Urothelium cell line (cell line): ENCODE results near the gene NOS3.

Source experiments
- DNase-seq: peaks from one replicate; pipeline ENCODE4 v3.0.0; 2011; ENCODE audit warnings: low spot score, mixed read lengths
- FAIRE-seq: peaks from 2 replicates; lab custom pipeline; 2011; peaks lifted over from hg19 to GRCh38; lab: Jason Lieb, UNC

NOS3 gene

GRCh38 chr7:150990416-150991186 is at the start of gene NOS3:
Gene NOS3, plus strand, starts transcription at chr7:150991017. Its CDS starts 2,787 bp downstream, at chr7:150993804.
- FAIRE-seq: no peak
- DNase-seq: no peak

- no peak for DNase-seq
- FAIRE-seq: no peak
These were observed 49.3 kb upstream of the NOS3 start for GRCh38 chr7:150941351-150942000.

- no peak for FAIRE-seq
- DNase-seq: no peak
These were observed 48.7 kb upstream of the NOS3 start for GRCh38 chr7:150942001-150942590.

GRCh38 chr7:150942591-150943452 is 48.0 kb upstream of the NOS3 start:
- no peak for FAIRE-seq
- DNase-seq: no peak

GRCh38 chr7:150943453-150943814 is 47.4 kb upstream of the NOS3 start:
- no peak for FAIRE-seq
- DNase-seq: no peak

- no peak for DNase-seq
- FAIRE-seq: no peak
These were observed 46.5 kb upstream of the NOS3 start for GRCh38 chr7:150944066-150945042.

GRCh38 chr7:150945171-150945852 is 45.5 kb upstream of the NOS3 start:
- no peak for DNase-seq
- no peak for FAIRE-seq

- DNase-seq (no peak), FAIRE-seq (no peak)
These were observed 44.9 kb upstream of the NOS3 start for GRCh38 chr7:150945853-150946420.

GRCh38 chr7:150946421-150947240 is 44.2 kb upstream of the NOS3 start:
- FAIRE-seq (no peak), DNase-seq (no peak)

GRCh38 chr7:150947241-150947745 is 43.5 kb upstream of the NOS3 start:
- FAIRE-seq: no peak
- DNase-seq: no peak

GRCh38 chr7:150947761-150948651 is 42.8 kb upstream of the NOS3 start:
- no peak for FAIRE-seq
- DNase-seq: no peak

GRCh38 chr7:150948791-150949251 is 42.0 kb upstream of the NOS3 start:
- DNase-seq: no peak
- FAIRE-seq: no peak

- DNase-seq (no peak), FAIRE-seq (no peak)
These were observed 41.3 kb upstream of the NOS3 start for GRCh38 chr7:150949564-150949963.

GRCh38 chr7:150949971-150950491 is 40.8 kb upstream of the NOS3 start:
- DNase-seq (no peak), FAIRE-seq (no peak)

GRCh38 chr7:150950496-150951180 is 40.2 kb upstream of the NOS3 start:
- FAIRE-seq: no peak

GRCh38 chr7:150951181-150951520 is 39.7 kb upstream of the NOS3 start:
- DNase-seq: no peak
- FAIRE-seq: no peak

More at GRCh38 chr7:150950496-150951180, 40.2 kb upstream of the NOS3 start:
- no peak for DNase-seq
